Natural killer cell (primary cell): Measurements from ENCODE around the gene C2orf68. TPM values are rescaled to one million over a fixed set of nuclear protein-coding genes. Genes with fewer than 3 reads are reported as not detected.

Experiments
- ATAC-seq, 3 donors: fragments of 150-1000 bp in 2 of 3; fragments of 200-7000 bp in 1 of 3; cut with Tn5 transposase; 1 replicate in 1 of 3; 2 replicates in 2 of 3; pipeline ENCODE4 v1.10.0; 2021; ENCODE audit warnings: mild to moderate bottlenecking in 2 of 3, moderate library complexity in 2 of 3
- DNase-seq, 2 donors: peaks; one replicate each; pipeline versions ENCODE4 v3.0.0 to v3.0.0-alpha.2; 2013 to 2021; ENCODE audit warnings: mixed read lengths in 1 of 2
- H3K27ac ChIP-seq: one replicate; pipeline ENCODE4 v1.5.1; 2013; ENCODE audit warnings: mild to moderate bottlenecking, low read length
- H3K27me3 ChIP-seq: one replicate; pipeline ENCODE4 v1.6.1; 2013; ENCODE audit warnings: low read length; ENCODE audit not compliant: control insufficient read depth, insufficient read depth
- H3K36me3 ChIP-seq: one replicate; pipeline ENCODE4 v1.6.1; 2013; ENCODE audit warnings: low read length; ENCODE audit not compliant: control insufficient read depth, insufficient read depth
- H3K4me1 ChIP-seq: one replicate; pipeline ENCODE4 v1.6.1; 2013; ENCODE audit warnings: low read length; ENCODE audit not compliant: control insufficient read depth, insufficient read depth
- H3K4me3 ChIP-seq: one replicate; pipeline ENCODE4 v1.5.1; 2013; ENCODE audit warnings: low read length
- H3K9me3 ChIP-seq: one replicate; pipeline ENCODE4 v1.6.1; 2013; ENCODE audit warnings: low read length; ENCODE audit not compliant: control insufficient read depth, insufficient read depth
- H3K27ac Mint-ChIP-seq, 2 donors: one replicate each; pipeline ENCODE4 v1.8.0; 2022; ENCODE audit warnings: mild to moderate bottlenecking in 2 of 2, mixed read lengths in 2 of 2, moderate library complexity in 1 of 2
- H3K27me3 Mint-ChIP-seq, 2 donors: one replicate each; pipeline ENCODE4 v1.8.0; 2022; ENCODE audit warnings: low read depth in 2 of 2, mixed read lengths in 2 of 2
- H3K36me3 Mint-ChIP-seq: one replicate; pipeline ENCODE4 v1.8.0; 2022; ENCODE audit warnings: mixed read lengths
- H3K4me1 Mint-ChIP-seq, 2 donors: one replicate each; pipeline ENCODE4 v1.8.0; 2022; ENCODE audit warnings: mixed read lengths in 2 of 2
- H3K4me3 Mint-ChIP-seq: one replicate; pipeline ENCODE4 v1.8.0; 2022; ENCODE audit warnings: mild to moderate bottlenecking, moderate library complexity, mixed read lengths
- H3K9me3 Mint-ChIP-seq, 2 donors: one replicate each; pipeline ENCODE4 v1.8.0; 2022; ENCODE audit warnings: mixed read lengths in 2 of 2
- CTCF ChIP-seq: fragments of 200-600 bp; IDR thresholded peaks from one replicate; pipeline ENCODE4 v1.8.0; 2022; ENCODE audit warnings: antibody characterized with exemption
- WGBS: methylation state at CpG from one replicate; pipeline ENCODE4 v1.1.7; 2013; ENCODE audit warnings: missing lambda C conversion rate; ENCODE audit not compliant: insufficient coverage; 5-methylcytosine and 5-hydroxymethylcytosine counted together
- intact Hi-C: fragments of 100-400 bp; cut with micrococcal nuclease; formaldehyde crosslinking; loops from one replicate; pipeline ENCODE4 v1.14.2; 2022
- total RNA-seq, 4 donors: library from RNA; stranded (reverse); fragments of 120-200 nt in 1 of 4; gene quantifications; one replicate each; pipeline versions ENCODE4 v1.2.3 to v1.2.4, GENCODE V29; 2013 to 2022

The C2orf68 gene
- total RNA-seq, 3 donors from 2014 or later (not counting 1 experiment from before 2014, with no cell fraction given) = 36.4 to 60.8 (median 48.4) TPM

- intact Hi-C loops = no loop called here
- ATAC-seq = no peak
- H3K4me1 Mint-ChIP-seq = peaks cover 38 to 46% of the 10 kb centered on the region in 2 donors
These were observed 20.3 kb downstream of the C2orf68 start for GRCh38 chr2:85591563-85591962.

GRCh38 chr2:85590950-85591349 is 20.9 kb downstream of the C2orf68 start:
- Mint-ChIP-seq H3K4me3 (no peak overlapping the region), H3K4me1 (peaks cover 32 to 42% of the 10 kb centered on the region in 2 donors), H3K36me3 (no peaks in the 10 kb centered on the region), H3K27me3 (no peaks in the 10 kb centered on the region), H3K9me3 (no peaks in the 10 kb centered on the region), H3K27ac (no peak overlapping the region)
- no peaks in the 10 kb centered on the region for H3K9me3 ChIP-seq
- no peak overlapping the region for H3K4me3 ChIP-seq
- DNase-seq (no peak), ATAC-seq (no peak)
- H3K36me3 ChIP-seq = no peaks in the 10 kb centered on the region
- intact Hi-C loops = no loop called here
- WGBS = 94% methylated on average over 2 of the region's 2 CpGs
- no peaks in the 10 kb centered on the region for H3K27me3 ChIP-seq
- peaks cover 22% of the 10 kb centered on the region for H3K4me1 ChIP-seq
- no peak overlapping the region for H3K27ac ChIP-seq
- TF ChIP-seq CTCF = no peak

More at GRCh38 chr2:85591563-85591962, 20.3 kb downstream of the C2orf68 start:
- WGBS = 93% methylated on average over 12 of the region's 12 CpGs
- Mint-ChIP-seq H3K9me3 (no peaks in the 10 kb centered on the region), H3K27me3 (no peaks in the 10 kb centered on the region), H3K27ac (peak overlapping the region in 1 of 2 donors; percentile 36), H3K4me3 (peak overlapping the region; percentile 40), H3K36me3 (no peaks in the 10 kb centered on the region)
- Histone ChIP-seq H3K27me3 (no peaks in the 10 kb centered on the region), H3K36me3 (no peaks in the 10 kb centered on the region), H3K4me3 (no peak overlapping the region), H3K4me1 (peaks cover 28% of the 10 kb centered on the region), H3K9me3 (no peaks in the 10 kb centered on the region), H3K27ac (no peak overlapping the region)
- DNase-seq = no peak
- TF ChIP-seq CTCF = no peak

GRCh38 chr2:85589982-85590791 is 21.7 kb downstream of the C2orf68 start:
- WGBS = 68% methylated on average over 7 of the region's 7 CpGs
- H3K4me3 Mint-ChIP-seq = no peak overlapping the region
- no peak for TF ChIP-seq CTCF
- Histone ChIP-seq H3K9me3 (no peaks in the 10 kb centered on the region), H3K27me3 (no peaks in the 10 kb centered on the region), H3K4me3 (no peak overlapping the region), H3K27ac (no peak overlapping the region), H3K4me1 (peaks cover 26% of the 10 kb centered on the region), H3K36me3 (no peaks in the 10 kb centered on the region)
- H3K27me3 Mint-ChIP-seq = no peaks in the 10 kb centered on the region
- H3K27ac Mint-ChIP-seq = no peak overlapping the region
- peaks cover 32 to 42% of the 10 kb centered on the region in 2 donors for H3K4me1 Mint-ChIP-seq
- DNase-seq = no peak
- ATAC-seq = no peak
- no peaks in the 10 kb centered on the region for H3K9me3 Mint-ChIP-seq
- intact Hi-C loops = no loop called here
- H3K36me3 Mint-ChIP-seq = no peaks in the 10 kb centered on the region
